GM18909 (cell line): ENCODE measurements around the gene UNC5C.

Experiments
- ATAC-seq: cut with Tn5 transposase; IDR thresholded peaks from one replicate; pipeline ENCODE4 v1.9.1; 2021; ENCODE audit warnings: mild to moderate bottlenecking; ENCODE audit not compliant: unreplicated experiment, poor library complexity

Gene UNC5C

GRCh38 chr4:95360906-95361695 lies 187.7 kb downstream of the UNC5C start:
- ATAC-seq: no peak

DNA sequence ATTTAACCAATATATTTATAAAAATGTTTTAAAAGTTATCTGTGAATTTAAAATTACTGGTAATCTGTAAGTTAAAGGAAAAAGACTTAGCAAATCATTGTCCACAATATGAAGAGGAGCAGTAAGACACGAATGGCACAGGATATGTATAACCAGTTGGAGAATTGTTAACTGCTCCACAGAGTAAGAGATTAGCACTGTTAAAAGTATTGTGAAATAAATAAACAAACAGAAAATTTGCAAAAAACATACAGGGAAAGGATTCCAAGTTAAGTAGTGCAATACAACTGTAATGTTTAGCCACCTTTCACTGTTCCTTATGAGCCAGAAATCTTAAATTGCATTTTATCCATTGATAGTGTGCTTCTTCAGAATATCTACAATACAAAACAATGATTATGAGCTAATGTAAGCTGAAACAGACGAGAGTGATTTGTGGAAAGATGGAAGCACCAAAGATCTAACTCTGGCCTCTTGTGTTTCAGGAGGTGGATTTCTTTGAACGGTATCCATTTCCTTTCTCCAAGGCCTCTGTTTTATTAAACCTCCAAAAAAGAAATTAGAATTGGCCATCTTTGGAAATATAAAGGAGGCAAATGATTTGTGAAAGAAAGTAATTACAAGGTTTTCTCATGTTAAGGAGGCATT lies 188.4 kb downstream of the UNC5C start:
- ATAC-seq: no peak

DNA sequence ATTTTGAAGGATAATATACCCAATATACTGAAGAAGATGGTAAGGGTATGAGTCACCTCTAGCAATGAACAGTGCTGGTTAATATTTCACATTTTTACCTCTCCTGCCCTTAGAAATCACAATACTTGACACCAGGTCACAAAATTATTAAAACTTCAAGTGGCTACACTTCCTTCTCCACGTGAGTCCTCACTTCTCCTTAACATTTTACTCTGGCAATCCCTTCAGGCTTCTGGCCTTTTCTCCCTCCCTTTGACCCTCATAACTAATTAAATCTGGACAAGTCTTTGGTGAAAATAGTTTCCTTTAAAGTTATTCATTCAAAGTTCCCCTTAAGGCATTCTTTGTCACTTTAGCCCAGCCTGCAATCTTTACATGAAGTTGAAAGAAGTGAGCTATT lies 190.4 kb downstream of the UNC5C start:
- no peak for ATAC-seq

- no peak for ATAC-seq
Observed at GRCh38 chr4:95355021-95355420, 193.8 kb downstream of the UNC5C start.

DNA sequence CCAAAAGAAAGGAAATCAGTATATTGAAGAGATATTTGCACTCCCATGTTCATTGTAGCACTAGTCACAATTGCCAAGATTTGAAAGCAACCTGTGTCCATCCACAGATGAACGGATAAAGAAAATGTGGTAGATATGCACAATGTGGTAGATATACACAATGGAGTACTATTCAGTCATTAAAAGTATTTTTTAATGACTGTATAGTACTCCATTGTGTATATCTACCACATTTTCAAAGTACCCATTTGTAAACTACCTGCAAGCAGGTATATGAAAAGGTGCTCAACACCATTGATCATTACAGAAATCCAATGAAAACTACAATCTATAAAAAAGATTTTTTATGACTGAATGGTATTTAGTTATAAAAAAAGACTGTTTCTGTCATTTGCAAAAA lies 200.4 kb downstream of the UNC5C start:
- ATAC-seq: no peak

GRCh38 chr4:95343235-95343634 lies 205.5 kb downstream of the UNC5C start:
- no peak for ATAC-seq

- ATAC-seq: no peak
Observed at GRCh38 chr4:95340191-95340590, 208.6 kb downstream of the UNC5C start.

- ATAC-seq: no peak
Observed at GRCh38 chr4:95325665-95326064, 223.1 kb downstream of the UNC5C start.

- no peak for ATAC-seq
Observed at GRCh38 chr4:95319169-95319568, 229.6 kb downstream of the UNC5C start.

- no peak for ATAC-seq
Observed at GRCh38 chr4:95318483-95318882, 230.3 kb downstream of the UNC5C start.

DNA sequence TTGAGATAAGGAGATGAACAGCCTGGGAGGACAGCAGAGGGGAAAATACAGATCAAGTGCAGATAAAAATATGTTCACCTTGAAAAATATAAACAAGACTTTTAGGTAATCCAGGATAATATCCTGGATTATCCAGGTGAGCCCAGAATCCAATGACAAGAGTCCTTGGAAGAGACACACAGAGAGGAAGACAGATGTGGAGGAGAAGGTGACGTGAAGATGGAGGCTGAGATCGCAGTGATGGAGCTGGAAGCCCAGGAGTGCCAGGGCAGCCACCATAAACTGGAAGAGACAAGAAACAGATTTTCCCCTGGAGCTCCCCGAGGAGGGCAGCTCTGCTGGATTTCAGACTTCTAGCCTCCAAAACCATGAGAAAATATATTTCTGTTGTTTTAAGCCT lies 230.7 kb downstream of the UNC5C start:
- ATAC-seq: no peak

GRCh38 chr4:95317085-95317793 lies 231.5 kb downstream of the UNC5C start:
- no peak for ATAC-seq

GRCh38 chr4:95314573-95314972 lies 234.2 kb downstream of the UNC5C start:
- no peak for ATAC-seq

DNA sequence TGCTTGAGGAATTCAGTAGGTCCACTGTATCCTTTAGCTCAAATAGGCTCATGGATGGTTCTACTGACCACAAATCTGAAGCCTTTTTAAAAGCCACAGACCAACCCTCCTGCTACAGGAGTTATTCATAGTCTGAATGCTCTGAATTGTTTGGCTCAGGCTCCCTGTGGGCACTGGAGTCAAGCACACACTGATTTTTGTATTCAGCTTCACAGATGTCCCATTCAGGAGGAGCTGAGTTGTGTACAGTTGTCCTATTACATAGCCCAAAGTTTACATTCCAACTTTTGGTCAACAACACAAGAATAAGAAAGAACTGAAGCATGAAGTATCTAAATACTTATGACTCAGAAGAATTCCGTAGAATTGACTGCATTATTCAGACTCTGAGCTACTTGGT lies 243.9 kb downstream of the UNC5C start:
- no peak for ATAC-seq

DNA sequence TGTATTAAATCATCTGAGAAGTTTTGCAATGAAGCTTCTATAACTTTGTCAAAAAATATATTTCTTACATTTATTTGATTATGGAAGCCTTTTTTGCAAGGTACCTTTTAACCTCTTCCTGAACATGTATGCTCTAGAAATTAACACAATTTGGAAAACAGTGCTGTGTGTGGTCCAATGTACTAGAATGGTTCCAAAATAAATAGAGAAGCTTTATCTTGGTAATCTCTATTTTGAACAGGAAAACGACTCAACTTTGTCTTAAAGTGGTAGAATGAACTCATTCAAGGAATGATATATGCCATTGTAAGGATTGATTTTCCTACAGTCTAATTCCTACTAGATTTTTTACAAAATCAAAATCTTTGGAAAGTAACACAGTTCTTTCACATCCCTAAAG lies 248.5 kb downstream of the UNC5C start:
- ATAC-seq: no peak

- ATAC-seq: no peak
Observed at GRCh38 chr4:95296052-95296451, 252.7 kb downstream of the UNC5C start.

- ATAC-seq: no peak
Observed at GRCh38 chr4:95295157-95295556, 253.6 kb downstream of the UNC5C start.

- no peak for ATAC-seq
Observed at GRCh38 chr4:95294321-95294720, 254.5 kb downstream of the UNC5C start.

DNA sequence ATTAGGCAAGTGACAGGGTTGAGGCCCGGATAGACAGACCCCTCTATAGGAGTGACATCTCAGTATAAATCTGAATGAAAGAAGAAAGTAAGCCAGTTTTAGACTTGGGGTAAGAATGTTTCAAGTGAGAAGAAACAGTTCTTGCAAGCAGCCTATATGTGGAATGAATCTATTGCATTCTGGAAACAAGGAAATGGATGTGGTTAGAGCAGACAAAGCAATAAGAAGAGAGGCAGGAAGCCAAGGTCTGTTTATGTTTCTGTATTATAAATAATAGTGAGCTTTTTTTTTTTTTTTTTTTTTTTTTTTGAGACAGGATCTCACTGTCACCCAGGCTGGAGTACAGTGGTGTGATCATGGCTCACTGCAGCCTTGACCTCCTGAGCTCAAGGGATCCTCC lies 255.8 kb downstream of the UNC5C start:
- no peak for ATAC-seq

GRCh38 chr4:95290702-95291101 lies 258.1 kb downstream of the UNC5C start:
- ATAC-seq: no peak

- peak; percentile 74 for ATAC-seq
Observed at GRCh38 chr4:95289028-95289634, 259.6 kb downstream of the UNC5C start.
